NB4 (cell line): Measurements from ENCODE around the gene HS6ST1.

Experiments used
- DNase-seq: peaks from one replicate; pipeline ENCODE4 v3.0.0; 2010; ENCODE audit warnings: low read depth
- H3K4me3 ChIP-seq: one replicate; pipeline ENCODE4 v1.5.1; 2011; ENCODE audit warnings: mild to moderate bottlenecking, low read depth, low read length, moderate library complexity
- CTCF ChIP-seq: IDR thresholded peaks from one replicate; pipeline ENCODE4 v1.5.1; 2012; ENCODE audit warnings: low read depth, low read length
- MAX ChIP-seq: IDR thresholded peaks from 2 replicates; pipeline ENCODE4 v1.6.1; 2011; ENCODE audit warnings: low read depth, low read length
- MYC ChIP-seq: IDR thresholded peaks from 2 replicates; pipeline ENCODE4 v1.6.1; 2011; ENCODE audit warnings: low read depth, low read length
- POLR2A ChIP-seq: IDR thresholded peaks from 2 replicates; pipeline ENCODE4 v1.6.1; 2011; ENCODE audit warnings: mild to moderate bottlenecking; ENCODE audit not compliant: insufficient read length; ENCODE audit errors: extremely low read depth

The HS6ST1 gene

GRCh38 chr2:128363934-128364361, 45.3 kb upstream of the HS6ST1 start:
- TF ChIP-seq CTCF, result no peak
- TF ChIP-seq MYC, result no peak
- TF ChIP-seq POLR2A, result no peak
- no peak for TF ChIP-seq MAX
- DNase-seq, result no peak
- no peak overlapping the region for H3K4me3 ChIP-seq

- no peak for DNase-seq
- no peak overlapping the region for H3K4me3 ChIP-seq
- TF ChIP-seq CTCF (no peak), MYC (no peak), POLR2A (no peak), MAX (no peak)
Measured at GRCh38 chr2:128362889-128363228, 44.2 kb upstream of the HS6ST1 start.

- H3K4me3 ChIP-seq, result no peak overlapping the region
- DNase-seq, result no peak
- no peak for TF ChIP-seq POLR2A
- no peak for TF ChIP-seq CTCF
- TF ChIP-seq MAX, result no peak
- no peak for TF ChIP-seq MYC
Measured at GRCh38 chr2:128362176-128362888, 43.7 kb upstream of the HS6ST1 start.

- no peak overlapping the region for H3K4me3 ChIP-seq
- no peak for TF ChIP-seq POLR2A
- no peak for TF ChIP-seq MYC
- TF ChIP-seq CTCF, result no peak
- no peak for TF ChIP-seq MAX
- DNase-seq, result no peak
Measured at GRCh38 chr2:128361376-128362131, 42.9 kb upstream of the HS6ST1 start.

GRCh38 chr2:128360711-128361110, 42.0 kb upstream of the HS6ST1 start:
- DNase-seq, result no peak
- TF ChIP-seq MAX, result no peak
- TF ChIP-seq MYC, result no peak
- no peak for TF ChIP-seq POLR2A
- TF ChIP-seq CTCF, result no peak

More at GRCh38 chr2:128360711-128361110, 42.0 kb upstream of the HS6ST1 start:
- no peak overlapping the region for H3K4me3 ChIP-seq
